Loucy (cell line): ENCODE measurements around the gene PARD3B.

Experiments
- H2AFZ ChIP-seq: fragments of 200-600 bp; sonication (generic); 2 replicates; pipeline ENCODE4 v1.6.0; 2016; ENCODE audit warnings: antibody characterized with exemption, mild to moderate bottlenecking, low read length, moderate library complexity
- H3F3A ChIP-seq: fragments of 200-600 bp; 2 replicates; pipeline ENCODE4 v1.6.0; 2016; ENCODE audit warnings: antibody characterized with exemption, low read depth, mild to moderate bottlenecking
- H3K27me3 ChIP-seq: fragments of 200-600 bp; sonication (generic); 2 replicates; pipeline ENCODE4 v1.6.1; 2014; ENCODE audit warnings: low read length, mild to moderate bottlenecking; ENCODE audit not compliant: insufficient read depth, poor library complexity, severe bottlenecking
- H3K36me3 ChIP-seq: fragments of 200-600 bp; sonication (generic); 2 replicates; pipeline ENCODE4 v1.6.1; 2016; ENCODE audit warnings: low read length; ENCODE audit not compliant: insufficient read depth
- H3K4me1 ChIP-seq: fragments of 200-600 bp; sonication (generic); 2 replicates; pipeline ENCODE4 v1.5.1; 2014; ENCODE audit warnings: low read length, mild to moderate bottlenecking; ENCODE audit not compliant: insufficient read depth, poor library complexity, severe bottlenecking
- H3K4me2 ChIP-seq: fragments of 200-600 bp; sonication (generic); 2 replicates; pipeline ENCODE4 v1.6.0; 2014; ENCODE audit warnings: antibody characterized with exemption, low read length, low read depth, mild to moderate bottlenecking; ENCODE audit not compliant: poor library complexity, severe bottlenecking
- H3K4me3 ChIP-seq: fragments of 200-600 bp; sonication (generic); 2 replicates; pipeline ENCODE4 v1.5.1; 2014; ENCODE audit warnings: low read length, mild to moderate bottlenecking, mixed read lengths; ENCODE audit not compliant: poor library complexity, severe bottlenecking
- H3K79me2 ChIP-seq: fragments of 200-600 bp; sonication (generic); 2 replicates; pipeline ENCODE4 v1.6.1; 2014; ENCODE audit warnings: low read length; ENCODE audit not compliant: insufficient read depth
- H3K9ac ChIP-seq: fragments of 200-600 bp; sonication (generic); 2 replicates; pipeline ENCODE4 v1.6.0; 2014; ENCODE audit warnings: mild to moderate bottlenecking, low read depth, low read length, moderate library complexity; ENCODE audit not compliant: poor library complexity, severe bottlenecking
- H3K9me2 ChIP-seq: fragments of 200-600 bp; sonication (generic); replicated peaks from 2 replicates; pipeline ENCODE4 v1.6.1; 2016; ENCODE audit warnings: low read depth, low read length, mixed read lengths
- H3K9me3 ChIP-seq: fragments of 200-600 bp; sonication (generic); 2 replicates; pipeline ENCODE4 v1.6.1; 2014; ENCODE audit warnings: mild to moderate bottlenecking, antibody characterized with exemption, low read length, low read depth; ENCODE audit not compliant: insufficient read depth
- H4K20me1 ChIP-seq: fragments of 200-600 bp; sonication (generic); 2 replicates; pipeline ENCODE4 v1.6.0; 2014; ENCODE audit warnings: antibody characterized with exemption, low read length, mild to moderate bottlenecking; ENCODE audit not compliant: insufficient read depth, poor library complexity, severe bottlenecking
- EZH2phosphoT487 ChIP-seq: fragments of 200-600 bp; IDR thresholded peaks from 2 replicates; pipeline ENCODE4 v1.6.1; 2018; ENCODE audit warnings: antibody characterized with exemption, mild to moderate bottlenecking, moderate library complexity, borderline replicate concordance
- TF ChIP-seq, protein P1 (sequence below): fragments of 200-600 bp; sonication (generic); conservative IDR thresholded peaks from 2 replicates; pipeline ENCODE4 v1.5.1; 2014; ENCODE audit warnings: mild to moderate bottlenecking, antibody characterized with exemption, low read length

The PARD3B gene

DNA sequence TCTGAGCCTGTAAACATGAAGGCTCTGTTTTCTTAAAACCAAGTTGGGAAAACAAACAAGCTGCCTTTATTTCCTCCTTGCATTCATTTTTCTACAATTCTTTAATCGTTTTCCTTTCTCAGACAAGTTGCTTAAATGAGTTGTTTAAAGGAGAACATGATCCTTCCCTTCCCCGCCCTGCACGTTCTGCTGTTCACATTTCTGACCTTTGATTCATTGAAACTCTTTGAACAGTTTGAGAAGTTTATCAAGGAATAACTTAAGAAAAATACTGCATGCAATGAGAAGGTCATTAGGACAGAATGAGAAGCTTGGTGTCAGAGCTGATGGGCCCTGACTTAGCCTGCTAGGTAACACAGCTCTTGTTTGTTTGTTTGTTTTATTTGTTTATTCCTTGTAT lies 181.6 kb downstream of the PARD3B start:
- H3K4me2 ChIP-seq: no peak overlapping the region
- no peak overlapping the region for H2AFZ ChIP-seq
- H3K9ac ChIP-seq: no peak overlapping the region
- H3K79me2 ChIP-seq: no peaks in the 10 kb centered on the region
- H3K36me3 ChIP-seq: no peaks in the 10 kb centered on the region
- no peaks in the 10 kb centered on the region for H3K9me3 ChIP-seq
- TF ChIP-seq, protein P1, sequence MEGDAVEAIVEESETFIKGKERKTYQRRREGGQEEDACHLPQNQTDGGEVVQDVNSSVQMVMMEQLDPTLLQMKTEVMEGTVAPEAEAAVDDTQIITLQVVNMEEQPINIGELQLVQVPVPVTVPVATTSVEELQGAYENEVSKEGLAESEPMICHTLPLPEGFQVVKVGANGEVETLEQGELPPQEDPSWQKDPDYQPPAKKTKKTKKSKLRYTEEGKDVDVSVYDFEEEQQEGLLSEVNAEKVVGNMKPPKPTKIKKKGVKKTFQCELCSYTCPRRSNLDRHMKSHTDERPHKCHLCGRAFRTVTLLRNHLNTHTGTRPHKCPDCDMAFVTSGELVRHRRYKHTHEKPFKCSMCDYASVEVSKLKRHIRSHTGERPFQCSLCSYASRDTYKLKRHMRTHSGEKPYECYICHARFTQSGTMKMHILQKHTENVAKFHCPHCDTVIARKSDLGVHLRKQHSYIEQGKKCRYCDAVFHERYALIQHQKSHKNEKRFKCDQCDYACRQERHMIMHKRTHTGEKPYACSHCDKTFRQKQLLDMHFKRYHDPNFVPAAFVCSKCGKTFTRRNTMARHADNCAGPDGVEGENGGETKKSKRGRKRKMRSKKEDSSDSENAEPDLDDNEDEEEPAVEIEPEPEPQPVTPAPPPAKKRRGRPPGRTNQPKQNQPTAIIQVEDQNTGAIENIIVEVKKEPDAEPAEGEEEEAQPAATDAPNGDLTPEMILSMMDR: no peak
- TF ChIP-seq EZH2phosphoT487: no peak
- no peaks in the 10 kb centered on the region for H3K27me3 ChIP-seq
- no peaks in the 10 kb centered on the region for H4K20me1 ChIP-seq
- no peak overlapping the region for H3K4me3 ChIP-seq
- no peaks in the 10 kb centered on the region for H3K4me1 ChIP-seq
- no peaks in the 10 kb centered on the region; the same call in 1 of the 2 replicates for H3K9me2 ChIP-seq
- no peaks in the 10 kb centered on the region for H3F3A ChIP-seq

GRCh38 chr2:204727368-204727767 lies 182.1 kb downstream of the PARD3B start:
- Histone ChIP-seq H3K9me2 (no peaks in the 10 kb centered on the region; the same call in 1 of the 2 replicates), H3K36me3 (no peaks in the 10 kb centered on the region), H2AFZ (no peak overlapping the region), H3F3A (no peaks in the 10 kb centered on the region), H3K4me1 (no peaks in the 10 kb centered on the region), H3K9me3 (no peaks in the 10 kb centered on the region), H4K20me1 (no peaks in the 10 kb centered on the region), H3K79me2 (no peaks in the 10 kb centered on the region), H3K9ac (no peak overlapping the region), H3K4me2 (no peak overlapping the region), H3K4me3 (no peak overlapping the region), H3K27me3 (no peaks in the 10 kb centered on the region)
- no peak for TF ChIP-seq EZH2phosphoT487
- TF ChIP-seq, protein P1: no peak

DNA sequence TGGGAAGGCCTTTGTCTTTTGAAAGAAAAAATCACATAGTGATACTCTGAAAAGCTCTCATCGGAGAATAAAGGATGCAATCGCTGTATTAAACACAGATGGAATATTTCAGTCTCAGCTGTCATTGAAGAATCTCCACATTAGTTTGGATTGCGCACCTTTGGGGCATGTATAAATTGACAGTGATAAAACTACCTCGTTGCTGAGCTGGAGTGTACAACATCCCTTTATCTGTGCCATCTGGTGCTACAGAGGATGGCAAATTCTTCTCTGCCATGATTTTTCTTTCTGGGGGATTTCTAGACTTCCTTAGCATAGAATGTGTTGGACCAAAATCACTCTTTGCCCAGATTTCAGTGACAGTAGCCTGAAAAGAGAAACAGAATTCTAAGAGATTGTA lies 185.3 kb downstream of the PARD3B start:
- Histone ChIP-seq H3K79me2 (no peaks in the 10 kb centered on the region), H2AFZ (no peak overlapping the region)

More for the DNA sequence above, 185.3 kb downstream of the PARD3B start:
- TF ChIP-seq, protein P1: no peak
- TF ChIP-seq EZH2phosphoT487: no peak
- H3K4me2 ChIP-seq: no peak overlapping the region
- no peaks in the 10 kb centered on the region for H4K20me1 ChIP-seq
- H3K36me3 ChIP-seq: no peaks in the 10 kb centered on the region
- no peaks in the 10 kb centered on the region for H3K9me3 ChIP-seq
- H3K9me2 ChIP-seq: no peaks in the 10 kb centered on the region; the same call in 1 of the 2 replicates
- no peak overlapping the region for H3K9ac ChIP-seq
- H3K27me3 ChIP-seq: no peaks in the 10 kb centered on the region
- no peaks in the 10 kb centered on the region for H3F3A ChIP-seq
- H3K4me3 ChIP-seq: no peak overlapping the region
- H3K4me1 ChIP-seq: no peaks in the 10 kb centered on the region
